GM23338 (cell line): Measurements from ENCODE around the gene SEMA3C. TPM values are rescaled to one million over a fixed set of nuclear protein-coding genes. Genes with fewer than 3 reads are reported as not detected.

ENCODE experiments used
- ATAC-seq: fragments of 200-7000 bp; cut with Tn5 transposase; 3 replicates; pipeline ENCODE4 v1.9.1; 2020
- DNase-seq: peaks from one replicate; pipeline ENCODE4 v3.0.0-alpha.2; 2015; ENCODE audit warnings: low spot score
- H2AFZ ChIP-seq: fragments of 200-600 bp; sonication (generic); 2 replicates; pipeline ENCODE4 v1.8.0; 2016; ENCODE audit warnings: antibody characterized with exemption, mild to moderate bottlenecking, moderate library complexity
- H3F3A ChIP-seq: fragments of 200-600 bp; sonication (generic); replicated peaks from 2 replicates; pipeline ENCODE4 v1.8.0; 2017; ENCODE audit warnings: antibody characterized with exemption, mixed run types, low read depth
- H3K27ac ChIP-seq: fragments of 200-600 bp; sonication (generic); 2 replicates; pipeline ENCODE4 v1.6.1; 2016; ENCODE audit warnings: low read depth
- H3K27me3 ChIP-seq: fragments of 200-600 bp; sonication (generic); 2 replicates; pipeline ENCODE4 v1.8.0; 2016; ENCODE audit warnings: mild to moderate bottlenecking, mixed run types, moderate library complexity; ENCODE audit not compliant: insufficient read depth
- H3K36me3 ChIP-seq: fragments of 200-600 bp; sonication (generic); 2 replicates; pipeline ENCODE4 v1.8.0; 2016; ENCODE audit warnings: mild to moderate bottlenecking; ENCODE audit not compliant: insufficient read depth
- H3K4me1 ChIP-seq: fragments of 200-600 bp; sonication (generic); 2 replicates; pipeline ENCODE4 v1.8.0; 2016; ENCODE audit warnings: mild to moderate bottlenecking, moderate library complexity; ENCODE audit not compliant: insufficient read depth
- H3K4me2 ChIP-seq: fragments of 200-600 bp; sonication (generic); 2 replicates; pipeline ENCODE4 v1.7.1; 2017; ENCODE audit warnings: mixed run types
- H3K4me3 ChIP-seq: fragments of 200-600 bp; sonication (generic); 2 replicates; pipeline ENCODE4 v1.6.1; 2016; ENCODE audit warnings: mixed run types
- H3K79me2 ChIP-seq: fragments of 200-600 bp; sonication (generic); replicated peaks from 2 replicates; pipeline ENCODE4 v1.8.0; 2017; ENCODE audit warnings: mild to moderate bottlenecking; ENCODE audit not compliant: insufficient read depth
- H3K9me2 ChIP-seq: fragments of 200-600 bp; sonication (generic); 2 replicates; pipeline ENCODE4 v1.8.0; 2017; ENCODE audit not compliant: insufficient read depth
- H4K20me1 ChIP-seq: fragments of 200-600 bp; sonication (generic); replicated peaks from 2 replicates; pipeline ENCODE4 v1.8.0; 2017; ENCODE audit warnings: mild to moderate bottlenecking; ENCODE audit not compliant: insufficient read depth
- H3K27ac Mint-ChIP-seq: 2 replicates; pipeline ENCODE4 v1.8.0; 2020; ENCODE audit warnings: inconsistent platforms, mild to moderate bottlenecking, moderate library complexity, mixed read lengths
- H3K27me3 Mint-ChIP-seq: 3 replicates; pipeline ENCODE4 v1.8.0; 2022; ENCODE audit warnings: low read depth, mild to moderate bottlenecking, moderate library complexity, mixed read lengths, inconsistent platforms; ENCODE audit not compliant: insufficient read depth, poor library complexity
- H3K36me3 Mint-ChIP-seq: 3 replicates; pipeline ENCODE4 v1.8.0; 2021; ENCODE audit warnings: low read depth, mild to moderate bottlenecking, inconsistent platforms, moderate library complexity, mixed read lengths
- H3K4me1 Mint-ChIP-seq: 3 replicates; pipeline ENCODE4 v1.8.0; 2020; ENCODE audit warnings: mild to moderate bottlenecking, inconsistent platforms, mixed read lengths
- H3K4me3 Mint-ChIP-seq: 3 replicates; pipeline ENCODE4 v1.8.0; 2021; ENCODE audit warnings: moderate library complexity, mild to moderate bottlenecking, inconsistent platforms, mixed read lengths
- H3K9me3 Mint-ChIP-seq: 3 replicates; pipeline ENCODE4 v1.8.0; 2020; ENCODE audit warnings: moderate library complexity, mild to moderate bottlenecking, inconsistent platforms, mixed read lengths
- CREB1 ChIP-seq: fragments of 250-450 bp; sonication (Bioruptor Pico); IDR thresholded peaks from 2 replicates; pipeline ENCODE4 v1.5.0; 2020; ENCODE audit warnings: low read depth, mild to moderate bottlenecking, moderate library complexity
- ETS1 ChIP-seq: IDR thresholded peaks from 2 replicates; pipeline ENCODE4 v1.6.1; 2016; ENCODE audit warnings: antibody characterized with exemption
- EZH2 ChIP-seq: fragments of 200-600 bp; sonication (generic); IDR thresholded peaks from one replicate; pipeline ENCODE4 v1.8.0; 2017; ENCODE audit warnings: antibody characterized with exemption, mild to moderate bottlenecking, low read depth; ENCODE audit not compliant: unreplicated experiment
- EZH2phosphoT487 ChIP-seq: fragments of 200-600 bp; sonication (generic); IDR thresholded peaks from one replicate; pipeline ENCODE4 v1.8.1; 2018; ENCODE audit warnings: antibody characterized with exemption; ENCODE audit not compliant: unreplicated experiment
- JUNB ChIP-seq: IDR thresholded peaks from one replicate; pipeline ENCODE4 v1.6.1; 2016; ENCODE audit warnings: antibody characterized with exemption; ENCODE audit not compliant: unreplicated experiment
- NANOG ChIP-seq: IDR thresholded peaks from 2 replicates; pipeline ENCODE4 v1.6.1; 2016; ENCODE audit warnings: antibody characterized with exemption, borderline replicate concordance
- POLR2AphosphoS5 ChIP-seq: IDR thresholded peaks from 2 replicates; pipeline ENCODE4 v1.6.1; 2016; ENCODE audit warnings: antibody characterized with exemption, low read depth
- STAT1 ChIP-seq: IDR thresholded peaks from one replicate; pipeline ENCODE4 v1.6.1; 2016; ENCODE audit warnings: antibody characterized with exemption; ENCODE audit not compliant: unreplicated experiment
- ZNF114 ChIP-seq: fragments of 250-450 bp; sonication (Bioruptor Pico); IDR thresholded peaks from 2 replicates; pipeline ENCODE4 v1.5.0; 2020; ENCODE audit warnings: mild to moderate bottlenecking, moderate library complexity
- ZNF331 ChIP-seq: fragments of 250-450 bp; sonication (Bioruptor Pico); IDR thresholded peaks from 2 replicates; pipeline ENCODE4 v1.5.0; 2020; ENCODE audit warnings: low read depth, mild to moderate bottlenecking, moderate library complexity
- polyA plus RNA-seq: library from polyadenylated mRNA; unstranded; fragments of >200 nt; fragmentation: Nextera tagmentation; extraction: Ambion mirVana; gene quantifications from 2 replicates; pipeline ENCODE4 v1.2.1, GENCODE V29; 2016
- total RNA-seq: library from RNA; depleted of rRNA; stranded (reverse); fragments of >200 nt; shearing (Covaris generic); gene quantifications from 2 replicates; pipeline ENCODE4 v1.2.3, GENCODE V29; 2014
- TF ChIP-seq, protein P1 (sequence below): fragments of 250-450 bp; sonication (Bioruptor Pico); IDR thresholded peaks from 2 replicates; pipeline ENCODE4 v1.5.0; 2020; ENCODE audit warnings: mild to moderate bottlenecking, moderate library complexity
- TF ChIP-seq, protein P2 (sequence below): IDR thresholded peaks from one replicate; pipeline ENCODE4 v1.6.1; 2018; ENCODE audit warnings: antibody characterized with exemption; ENCODE audit not compliant: unreplicated experiment
- TF ChIP-seq, protein P3 (sequence below), 2 experiments: fragments of 200-600 bp in 1 of 2; sonication (generic) in 1 of 2; conservative IDR thresholded peaks; 2 replicates each; pipeline versions ENCODE4 v1.5.1 to v1.6.1; 2016 to 2017; ENCODE audit warnings: antibody characterized with exemption in 2 of 2, low read depth in 2 of 2, mild to moderate bottlenecking in 2 of 2, moderate library complexity in 1 of 2

SEMA3C gene
- total and polyA plus RNA-seq, 2 experiments from 2014 or later: 1.0 to 3.5 TPM

- no peak for DNase-seq
- TF ChIP-seq POLR2AphosphoS5: no peak
- TF ChIP-seq, protein P1, sequence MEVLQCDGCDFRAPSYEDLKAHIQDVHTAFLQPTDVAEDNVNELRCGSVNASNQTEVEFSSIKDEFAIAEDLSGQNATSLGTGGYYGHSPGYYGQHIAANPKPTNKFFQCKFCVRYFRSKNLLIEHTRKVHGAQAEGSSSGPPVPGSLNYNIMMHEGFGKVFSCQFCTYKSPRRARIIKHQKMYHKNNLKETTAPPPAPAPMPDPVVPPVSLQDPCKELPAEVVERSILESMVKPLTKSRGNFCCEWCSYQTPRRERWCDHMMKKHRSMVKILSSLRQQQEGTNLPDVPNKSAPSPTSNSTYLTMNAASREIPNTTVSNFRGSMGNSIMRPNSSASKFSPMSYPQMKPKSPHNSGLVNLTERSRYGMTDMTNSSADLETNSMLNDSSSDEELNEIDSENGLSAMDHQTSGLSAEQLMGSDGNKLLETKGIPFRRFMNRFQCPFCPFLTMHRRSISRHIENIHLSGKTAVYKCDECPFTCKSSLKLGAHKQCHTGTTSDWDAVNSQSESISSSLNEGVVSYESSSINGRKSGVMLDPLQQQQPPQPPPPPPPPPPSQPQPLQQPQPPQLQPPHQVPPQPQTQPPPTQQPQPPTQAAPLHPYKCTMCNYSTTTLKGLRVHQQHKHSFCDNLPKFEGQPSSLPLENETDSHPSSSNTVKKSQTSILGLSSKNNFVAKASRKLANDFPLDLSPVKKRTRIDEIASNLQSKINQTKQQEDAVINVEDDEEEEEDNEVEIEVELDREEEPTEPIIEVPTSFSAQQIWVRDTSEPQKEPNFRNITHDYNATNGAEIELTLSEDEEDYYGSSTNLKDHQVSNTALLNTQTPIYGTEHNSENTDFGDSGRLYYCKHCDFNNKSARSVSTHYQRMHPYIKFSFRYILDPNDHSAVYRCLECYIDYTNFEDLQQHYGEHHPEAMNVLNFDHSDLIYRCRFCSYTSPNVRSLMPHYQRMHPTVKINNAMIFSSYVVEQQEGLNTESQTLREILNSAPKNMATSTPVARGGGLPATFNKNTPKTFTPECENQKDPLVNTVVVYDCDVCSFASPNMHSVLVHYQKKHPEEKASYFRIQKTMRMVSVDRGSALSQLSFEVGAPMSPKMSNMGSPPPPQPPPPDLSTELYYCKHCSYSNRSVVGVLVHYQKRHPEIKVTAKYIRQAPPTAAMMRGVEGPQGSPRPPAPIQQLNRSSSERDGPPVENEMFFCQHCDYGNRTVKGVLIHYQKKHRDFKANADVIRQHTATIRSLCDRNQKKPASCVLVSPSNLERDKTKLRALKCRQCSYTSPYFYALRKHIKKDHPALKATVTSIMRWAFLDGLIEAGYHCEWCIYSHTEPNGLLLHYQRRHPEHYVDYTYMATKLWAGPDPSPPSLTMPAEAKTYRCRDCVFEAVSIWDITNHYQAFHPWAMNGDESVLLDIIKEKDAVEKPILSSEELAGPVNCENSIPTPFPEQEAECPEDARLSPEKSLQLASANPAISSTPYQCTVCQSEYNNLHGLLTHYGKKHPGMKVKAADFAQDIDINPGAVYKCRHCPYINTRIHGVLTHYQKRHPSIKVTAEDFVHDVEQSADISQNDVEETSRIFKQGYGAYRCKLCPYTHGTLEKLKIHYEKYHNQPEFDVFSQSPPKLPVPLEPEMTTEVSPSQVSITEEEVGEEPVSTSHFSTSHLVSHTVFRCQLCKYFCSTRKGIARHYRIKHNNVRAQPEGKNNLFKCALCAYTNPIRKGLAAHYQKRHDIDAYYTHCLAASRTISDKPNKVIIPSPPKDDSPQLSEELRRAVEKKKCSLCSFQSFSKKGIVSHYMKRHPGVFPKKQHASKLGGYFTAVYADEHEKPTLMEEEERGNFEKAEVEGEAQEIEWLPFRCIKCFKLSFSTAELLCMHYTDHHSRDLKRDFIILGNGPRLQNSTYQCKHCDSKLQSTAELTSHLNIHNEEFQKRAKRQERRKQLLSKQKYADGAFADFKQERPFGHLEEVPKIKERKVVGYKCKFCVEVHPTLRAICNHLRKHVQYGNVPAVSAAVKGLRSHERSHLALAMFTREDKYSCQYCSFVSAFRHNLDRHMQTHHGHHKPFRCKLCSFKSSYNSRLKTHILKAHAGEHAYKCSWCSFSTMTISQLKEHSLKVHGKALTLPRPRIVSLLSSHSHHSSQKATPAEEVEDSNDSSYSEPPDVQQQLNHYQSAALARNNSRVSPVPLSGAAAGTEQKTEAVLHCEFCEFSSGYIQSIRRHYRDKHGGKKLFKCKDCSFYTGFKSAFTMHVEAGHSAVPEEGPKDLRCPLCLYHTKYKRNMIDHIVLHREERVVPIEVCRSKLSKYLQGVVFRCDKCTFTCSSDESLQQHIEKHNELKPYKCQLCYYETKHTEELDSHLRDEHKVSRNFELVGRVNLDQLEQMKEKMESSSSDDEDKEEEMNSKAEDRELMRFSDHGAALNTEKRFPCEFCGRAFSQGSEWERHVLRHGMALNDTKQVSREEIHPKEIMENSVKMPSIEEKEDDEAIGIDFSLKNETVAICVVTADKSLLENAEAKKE (CRISPR knock-in tag): no peak
- TF ChIP-seq, protein P2, sequence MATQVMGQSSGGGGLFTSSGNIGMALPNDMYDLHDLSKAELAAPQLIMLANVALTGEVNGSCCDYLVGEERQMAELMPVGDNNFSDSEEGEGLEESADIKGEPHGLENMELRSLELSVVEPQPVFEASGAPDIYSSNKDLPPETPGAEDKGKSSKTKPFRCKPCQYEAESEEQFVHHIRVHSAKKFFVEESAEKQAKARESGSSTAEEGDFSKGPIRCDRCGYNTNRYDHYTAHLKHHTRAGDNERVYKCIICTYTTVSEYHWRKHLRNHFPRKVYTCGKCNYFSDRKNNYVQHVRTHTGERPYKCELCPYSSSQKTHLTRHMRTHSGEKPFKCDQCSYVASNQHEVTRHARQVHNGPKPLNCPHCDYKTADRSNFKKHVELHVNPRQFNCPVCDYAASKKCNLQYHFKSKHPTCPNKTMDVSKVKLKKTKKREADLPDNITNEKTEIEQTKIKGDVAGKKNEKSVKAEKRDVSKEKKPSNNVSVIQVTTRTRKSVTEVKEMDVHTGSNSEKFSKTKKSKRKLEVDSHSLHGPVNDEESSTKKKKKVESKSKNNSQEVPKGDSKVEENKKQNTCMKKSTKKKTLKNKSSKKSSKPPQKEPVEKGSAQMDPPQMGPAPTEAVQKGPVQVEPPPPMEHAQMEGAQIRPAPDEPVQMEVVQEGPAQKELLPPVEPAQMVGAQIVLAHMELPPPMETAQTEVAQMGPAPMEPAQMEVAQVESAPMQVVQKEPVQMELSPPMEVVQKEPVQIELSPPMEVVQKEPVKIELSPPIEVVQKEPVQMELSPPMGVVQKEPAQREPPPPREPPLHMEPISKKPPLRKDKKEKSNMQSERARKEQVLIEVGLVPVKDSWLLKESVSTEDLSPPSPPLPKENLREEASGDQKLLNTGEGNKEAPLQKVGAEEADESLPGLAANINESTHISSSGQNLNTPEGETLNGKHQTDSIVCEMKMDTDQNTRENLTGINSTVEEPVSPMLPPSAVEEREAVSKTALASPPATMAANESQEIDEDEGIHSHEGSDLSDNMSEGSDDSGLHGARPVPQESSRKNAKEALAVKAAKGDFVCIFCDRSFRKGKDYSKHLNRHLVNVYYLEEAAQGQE: no peak
- TF ChIP-seq ETS1: no peak
- no peak for TF ChIP-seq NANOG
- TF ChIP-seq ZNF114 (CRISPR knock-in tag): no peak
- no peak for TF ChIP-seq ZNF331
- TF ChIP-seq EZH2phosphoT487: no peak
- TF ChIP-seq CREB1 (CRISPR knock-in tag): no peak
- TF ChIP-seq JUNB: no peak
- TF ChIP-seq EZH2: no peak
- TF ChIP-seq, protein P3, sequence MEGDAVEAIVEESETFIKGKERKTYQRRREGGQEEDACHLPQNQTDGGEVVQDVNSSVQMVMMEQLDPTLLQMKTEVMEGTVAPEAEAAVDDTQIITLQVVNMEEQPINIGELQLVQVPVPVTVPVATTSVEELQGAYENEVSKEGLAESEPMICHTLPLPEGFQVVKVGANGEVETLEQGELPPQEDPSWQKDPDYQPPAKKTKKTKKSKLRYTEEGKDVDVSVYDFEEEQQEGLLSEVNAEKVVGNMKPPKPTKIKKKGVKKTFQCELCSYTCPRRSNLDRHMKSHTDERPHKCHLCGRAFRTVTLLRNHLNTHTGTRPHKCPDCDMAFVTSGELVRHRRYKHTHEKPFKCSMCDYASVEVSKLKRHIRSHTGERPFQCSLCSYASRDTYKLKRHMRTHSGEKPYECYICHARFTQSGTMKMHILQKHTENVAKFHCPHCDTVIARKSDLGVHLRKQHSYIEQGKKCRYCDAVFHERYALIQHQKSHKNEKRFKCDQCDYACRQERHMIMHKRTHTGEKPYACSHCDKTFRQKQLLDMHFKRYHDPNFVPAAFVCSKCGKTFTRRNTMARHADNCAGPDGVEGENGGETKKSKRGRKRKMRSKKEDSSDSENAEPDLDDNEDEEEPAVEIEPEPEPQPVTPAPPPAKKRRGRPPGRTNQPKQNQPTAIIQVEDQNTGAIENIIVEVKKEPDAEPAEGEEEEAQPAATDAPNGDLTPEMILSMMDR (conservative IDR thresholded peaks at IDR 0.05; ENCODE audit: low read depth in 2 of 2): no peak
- no peak for TF ChIP-seq STAT1
- Histone ChIP-seq H3K27me3 (no peaks in the 10 kb centered on the region), H3K4me1 (no peaks in the 10 kb centered on the region), H3K27ac (no peak overlapping the region), H3F3A (no peaks in the 10 kb centered on the region), H3K9me2 (no peaks in the 10 kb centered on the region), H3K79me2 (no peaks in the 10 kb centered on the region), H3K4me2 (no peak overlapping the region), H4K20me1 (no peaks in the 10 kb centered on the region), H2AFZ (no peak overlapping the region), H3K36me3 (no peaks in the 10 kb centered on the region), H3K4me3 (no peak overlapping the region)
- Mint-ChIP-seq H3K36me3 (no peaks in the 10 kb centered on the region), H3K4me3 (no peak overlapping the region), H3K27me3 (peaks cover 3% of the 10 kb centered on the region), H3K27ac (no peak overlapping the region), H3K9me3 (no peaks in the 10 kb centered on the region; the same call in 1 of the 3 replicates), H3K4me1 (no peaks in the 10 kb centered on the region)
- no peak for ATAC-seq
Observed at GRCh38 chr7:80699721-80700256, 219.1 kb downstream of the SEMA3C start.
